ENCODE results near the gene MAP4K4. TPM values are rescaled to one million over a fixed set of nuclear protein-coding genes. Genes with fewer than 3 reads are reported as not detected.

The MAP4K4 gene
- total RNA-seq, 1 donor from 2014 or later, result 76.9 TPM

DNA sequence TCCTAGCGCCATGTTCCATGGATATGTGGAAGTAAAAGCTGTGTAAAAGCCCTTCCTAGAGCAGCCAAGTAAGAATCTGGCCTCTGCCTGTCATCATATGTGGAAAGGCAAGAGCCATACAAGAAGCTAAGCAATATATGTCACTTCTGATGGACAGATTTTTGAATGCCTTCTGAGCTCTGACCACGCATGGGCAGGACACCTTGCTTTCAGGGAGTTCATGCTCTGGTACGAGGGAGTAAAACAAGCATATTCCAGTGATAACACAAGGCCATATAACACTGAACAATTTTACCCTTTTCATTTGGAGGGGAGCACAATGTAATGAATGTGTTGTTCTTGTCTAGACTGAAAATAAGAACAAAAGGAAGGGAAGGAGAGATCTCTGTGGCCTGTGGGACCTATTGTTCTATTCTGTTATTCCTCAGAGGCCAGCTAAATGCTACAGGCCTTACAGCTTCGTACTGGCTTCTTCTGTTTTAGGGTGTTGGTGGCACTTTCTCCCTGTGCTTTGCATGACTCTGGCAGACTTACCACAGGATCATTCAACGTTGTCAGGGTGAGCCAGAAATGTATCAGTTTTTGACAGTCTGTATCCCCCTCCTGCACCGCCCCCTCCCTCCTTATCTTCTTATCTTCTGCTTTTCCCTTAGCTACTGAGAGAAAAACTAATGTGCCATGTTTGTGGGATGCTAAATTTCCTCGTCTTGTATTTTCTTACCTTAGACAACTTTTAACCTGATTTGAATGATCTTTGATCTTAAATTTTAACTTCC, 99.5 kb downstream of the MAP4K4 start:
- ATAC-seq (ENCODE audit: poor library complexity) (no peak), DNase-seq (no peak)
- intact Hi-C loops (cut with DNase I), result no loop called here

DNA sequence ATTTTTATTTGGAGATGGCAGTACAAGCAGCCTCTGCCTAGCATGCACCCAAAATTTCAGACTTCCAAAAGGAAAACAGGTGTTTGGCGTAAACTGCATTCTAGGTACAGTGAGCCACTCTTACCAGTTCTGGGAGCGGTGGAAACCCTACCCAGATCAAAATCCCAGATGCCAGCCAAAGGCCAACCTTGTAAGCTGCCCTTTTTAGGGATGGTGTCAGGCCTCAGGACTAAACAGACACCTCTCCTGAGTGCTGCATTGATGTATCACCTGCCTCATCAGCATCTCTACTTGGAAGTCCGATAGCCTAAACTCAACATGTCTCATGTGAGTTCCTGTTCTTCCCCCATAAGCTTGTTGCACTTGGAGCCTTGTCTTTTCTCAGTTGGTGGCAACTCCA, 104.0 kb downstream of the MAP4K4 start:
- intact Hi-C loops (cut with DNase I), result no loop called here

DNA sequence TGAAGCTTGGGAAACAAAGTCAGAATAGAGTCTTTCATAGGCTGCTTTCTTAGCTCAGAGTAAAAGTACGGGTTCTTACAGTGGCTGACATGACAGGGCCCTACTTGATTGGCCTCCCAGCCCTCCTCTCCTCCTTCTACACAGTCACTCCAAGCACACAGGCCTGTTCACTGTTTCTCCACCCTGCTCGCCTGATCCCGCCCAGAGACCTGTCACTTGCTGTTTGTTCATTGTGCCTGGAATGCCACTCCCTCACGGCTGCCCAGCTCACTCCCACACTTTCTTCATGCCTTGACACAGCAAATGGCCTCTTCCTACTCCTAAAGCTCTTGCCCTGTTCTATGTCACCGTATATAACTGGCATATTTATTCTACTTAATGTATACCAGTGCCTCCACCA, 104.8 kb downstream of the MAP4K4 start:
- DNase-seq, result no peak
- no peak for ATAC-seq (ENCODE audit: poor library complexity)
- intact Hi-C loops (cut with DNase I), result no loop called here

More for the DNA sequence above, 104.0 kb downstream of the MAP4K4 start:
- DNase-seq (no peak), ATAC-seq (ENCODE audit: poor library complexity) (no peak)

DNA sequence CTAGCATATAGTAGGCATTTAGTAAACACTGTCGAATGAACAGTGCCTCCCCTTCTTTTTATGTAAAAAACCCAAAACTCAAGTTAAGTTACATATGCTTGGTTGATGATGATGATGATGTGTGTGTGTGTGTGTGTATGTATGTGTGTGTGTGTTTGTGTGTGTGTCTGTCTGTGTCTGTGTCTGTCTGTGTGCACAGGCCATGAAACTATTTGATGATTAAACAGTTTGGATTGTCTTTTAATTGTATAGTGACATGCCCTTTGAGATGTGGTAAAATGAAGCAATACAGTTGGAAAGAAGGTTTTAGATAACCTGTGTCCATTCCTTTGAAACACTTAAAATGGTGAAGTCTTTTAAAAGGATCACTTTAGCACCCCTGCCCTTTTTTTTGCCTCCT, 105.6 kb downstream of the MAP4K4 start:
- ATAC-seq (ENCODE audit: poor library complexity), result no peak
- DNase-seq, result no peak
- intact Hi-C loops (cut with DNase I), result no loop called here

DNA sequence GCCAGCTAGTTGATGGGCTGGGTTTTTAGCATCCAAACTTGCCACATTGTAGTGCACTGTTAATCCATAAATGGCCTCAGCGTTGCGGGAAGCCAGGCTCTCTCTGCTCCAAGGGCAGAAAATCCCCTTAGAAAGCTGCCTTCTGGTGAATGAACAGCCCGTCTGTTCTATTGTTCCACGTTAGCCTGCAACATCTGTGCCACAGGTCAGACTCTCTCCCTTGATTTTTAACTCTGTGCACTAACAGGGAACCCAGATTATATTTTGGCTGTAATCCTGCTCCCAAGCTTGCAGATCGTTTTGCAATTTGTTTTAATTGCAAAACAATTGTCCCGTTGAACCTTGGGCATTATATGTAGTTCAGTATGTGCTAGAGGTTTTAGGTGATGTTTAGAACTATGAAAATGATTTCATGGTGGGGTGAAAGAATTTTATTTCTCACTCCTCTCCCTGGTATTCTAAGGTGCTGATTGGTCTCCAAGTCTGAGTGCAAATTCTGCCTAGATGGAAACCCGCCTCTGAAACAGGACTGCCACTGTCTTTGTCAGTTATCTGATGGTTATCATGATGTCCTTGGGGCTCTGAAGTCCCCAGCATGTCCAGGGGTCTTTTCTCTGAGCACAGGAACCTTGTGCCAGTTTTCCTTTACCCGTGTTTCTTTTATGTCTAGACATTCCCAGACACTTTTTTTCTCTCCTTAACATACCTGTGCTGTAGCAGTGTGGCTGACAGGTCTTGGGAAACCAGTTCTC, 106.6 kb downstream of the MAP4K4 start:
- ATAC-seq (ENCODE audit: poor library complexity), result no peak
- intact Hi-C loops (cut with DNase I), result no loop called here
- no peak for DNase-seq

DNA sequence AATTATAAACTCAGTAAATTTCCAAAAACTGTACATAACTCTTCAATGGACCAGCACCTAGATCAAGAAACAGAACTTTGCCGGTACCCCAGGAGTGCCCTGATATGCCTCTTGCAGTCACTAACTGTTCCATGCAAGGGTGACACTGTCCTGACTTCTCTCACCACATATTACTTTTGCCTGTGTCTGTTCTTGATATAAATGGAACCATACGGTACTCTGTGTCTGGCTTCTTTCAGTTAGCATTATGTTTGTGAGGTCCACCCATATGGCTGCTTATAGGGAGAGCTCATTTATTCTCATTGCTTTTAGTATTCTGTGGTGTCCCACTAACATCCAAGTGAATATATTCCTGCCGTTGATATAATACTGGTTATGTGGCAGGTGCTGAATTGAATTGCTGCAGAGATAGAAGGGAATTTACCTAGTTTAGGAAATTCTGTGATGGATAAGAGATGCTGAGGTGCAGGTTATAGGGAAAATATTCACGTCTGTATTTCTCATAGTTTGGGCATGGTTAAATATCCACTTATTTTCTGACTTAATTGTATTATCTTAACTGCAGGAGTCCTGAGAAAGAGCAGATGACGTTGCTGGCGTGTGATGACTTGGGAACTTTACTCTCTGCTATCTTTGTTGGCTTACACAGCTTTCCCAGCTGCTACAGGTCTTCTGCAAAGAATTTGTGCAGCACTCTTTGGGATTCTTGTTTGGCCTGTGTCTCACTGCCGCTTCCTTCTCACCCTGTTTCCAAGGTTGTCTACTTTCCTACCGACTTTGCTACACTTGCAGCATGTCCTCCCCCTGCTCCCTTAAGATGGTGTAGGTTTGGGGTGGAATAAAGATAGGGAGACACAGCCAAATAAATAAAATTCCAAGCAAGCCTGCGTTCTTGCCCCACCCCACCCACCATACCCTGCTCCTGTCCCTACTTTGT, 107.9 kb downstream of the MAP4K4 start:
- ATAC-seq (ENCODE audit: poor library complexity), result peak; percentile 72
- intact Hi-C loops (cut with DNase I), result no loop called here
- DNase-seq, result no peak

DNA sequence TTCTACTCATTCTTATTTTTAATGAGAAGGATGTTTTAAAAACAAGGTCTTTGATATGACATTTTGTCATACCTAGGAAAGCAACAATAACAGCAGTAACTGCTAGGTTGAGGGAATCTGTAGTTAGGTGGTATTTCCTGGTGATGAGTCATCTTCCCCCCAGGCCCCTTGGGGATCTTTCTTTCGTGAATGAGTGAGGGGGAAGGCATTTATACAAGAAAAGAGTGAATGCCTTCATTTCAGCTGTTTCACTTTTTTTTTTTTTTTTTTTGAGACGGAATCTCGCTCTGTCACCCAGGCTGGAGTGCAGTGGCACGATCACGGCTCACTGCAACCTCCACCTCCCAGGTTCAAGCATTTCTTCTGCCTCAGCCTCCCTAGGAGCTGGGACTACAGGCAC, 108.6 kb downstream of the MAP4K4 start:
- intact Hi-C loops (cut with DNase I), result no loop called here

DNA sequence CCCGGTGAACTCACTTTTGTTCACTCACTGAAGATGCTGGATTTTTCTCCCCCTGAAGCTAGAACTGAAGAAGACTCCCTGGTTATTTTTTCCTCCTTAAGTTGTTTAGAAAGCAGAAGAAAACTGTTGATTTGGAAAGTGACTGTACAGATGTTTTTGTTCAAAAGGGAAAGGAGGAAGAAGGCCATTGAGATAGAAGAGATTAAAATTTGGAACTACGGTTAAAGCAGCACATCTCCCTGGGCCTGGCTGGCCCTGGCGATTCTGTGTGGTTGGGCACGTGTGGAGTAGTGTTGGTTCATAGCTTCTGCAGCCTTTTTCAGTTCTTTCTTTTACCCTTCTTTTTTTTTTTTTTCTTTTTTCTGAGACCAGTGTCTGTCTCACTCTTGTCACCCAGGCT, 109.2 kb downstream of the MAP4K4 start:
- DNase-seq, result no peak
- intact Hi-C loops (cut with DNase I), result no loop called here

More for the DNA sequence above, 108.6 kb downstream of the MAP4K4 start:
- DNase-seq (no peak), ATAC-seq (ENCODE audit: poor library complexity) (peak; percentile 17)

DNA sequence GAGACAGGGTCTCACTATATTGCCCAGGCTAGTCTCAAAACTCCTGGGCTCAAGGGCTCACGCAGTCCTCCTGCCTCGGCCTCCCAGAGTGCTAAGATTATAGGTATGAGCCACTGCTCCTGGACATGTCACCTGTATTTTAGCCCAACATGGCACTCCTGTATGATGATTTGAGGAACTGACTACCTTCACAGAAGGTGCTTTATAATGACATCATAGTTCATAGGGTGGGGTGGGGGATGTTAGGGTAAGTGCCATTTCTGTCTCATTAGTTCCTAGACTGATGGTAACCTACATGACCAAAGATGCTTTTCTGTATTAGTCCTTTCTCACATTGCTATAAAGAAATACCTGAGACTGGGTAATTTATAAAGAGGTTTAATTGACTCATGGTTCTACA, 109.7 kb downstream of the MAP4K4 start:
- ATAC-seq (ENCODE audit: poor library complexity) (no peak), DNase-seq (no peak)
- intact Hi-C loops (cut with DNase I), result no loop called here

More for the DNA sequence above, 109.2 kb downstream of the MAP4K4 start:
- ATAC-seq (ENCODE audit: poor library complexity), result peak; percentile 50

DNA sequence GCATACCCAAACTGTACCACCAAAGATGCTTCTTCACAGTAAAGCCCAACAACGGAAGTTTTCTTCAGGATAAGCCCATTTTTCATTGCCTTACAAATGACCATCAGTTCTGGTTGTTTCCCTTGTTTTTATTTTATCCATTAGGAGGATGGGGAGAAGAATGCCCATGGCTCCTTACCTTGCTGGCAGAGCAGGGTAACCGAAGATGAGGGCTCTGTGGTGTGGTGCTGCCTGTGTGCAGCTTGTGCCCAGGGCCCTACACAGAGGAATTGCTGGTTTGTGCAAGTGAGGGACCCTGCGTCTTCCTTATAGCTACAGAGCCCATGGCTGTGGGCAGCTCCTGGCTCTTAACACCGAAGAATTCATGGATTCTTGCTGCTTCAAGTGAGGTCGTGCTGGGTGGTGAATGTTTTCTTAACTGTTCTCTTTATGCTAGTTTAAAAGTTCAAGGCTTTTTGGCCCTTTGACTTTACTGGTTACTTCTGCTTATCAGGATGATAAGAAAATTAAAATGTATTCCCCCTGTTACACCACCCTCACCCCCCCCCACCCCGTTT, 110.6 kb downstream of the MAP4K4 start:
- intact Hi-C loops (cut with DNase I), result no loop called here
- ATAC-seq (ENCODE audit: poor library complexity), result no peak
- DNase-seq, result no peak

DNA sequence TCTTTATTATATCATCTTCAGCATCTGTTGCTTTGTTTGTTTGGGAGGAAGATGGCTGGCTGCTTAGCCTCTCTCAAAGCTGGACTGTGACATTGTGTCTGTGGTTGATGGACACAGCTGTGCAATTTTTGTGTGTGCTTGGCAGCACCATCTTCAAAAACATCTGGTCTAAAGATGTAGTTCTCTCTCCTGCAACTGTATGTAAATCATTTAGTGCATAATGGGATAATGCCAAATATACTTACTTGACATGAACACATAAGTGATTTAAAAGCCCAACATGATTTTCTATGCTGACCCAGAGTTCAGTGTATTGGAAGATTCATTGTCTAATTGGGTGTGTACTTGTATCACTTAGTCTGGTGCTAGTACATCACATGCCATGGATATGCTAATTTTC, 112.2 kb downstream of the MAP4K4 start:
- no peak for DNase-seq
- intact Hi-C loops (cut with DNase I), result no loop called here
- ATAC-seq (ENCODE audit: poor library complexity), result no peak

DNA sequence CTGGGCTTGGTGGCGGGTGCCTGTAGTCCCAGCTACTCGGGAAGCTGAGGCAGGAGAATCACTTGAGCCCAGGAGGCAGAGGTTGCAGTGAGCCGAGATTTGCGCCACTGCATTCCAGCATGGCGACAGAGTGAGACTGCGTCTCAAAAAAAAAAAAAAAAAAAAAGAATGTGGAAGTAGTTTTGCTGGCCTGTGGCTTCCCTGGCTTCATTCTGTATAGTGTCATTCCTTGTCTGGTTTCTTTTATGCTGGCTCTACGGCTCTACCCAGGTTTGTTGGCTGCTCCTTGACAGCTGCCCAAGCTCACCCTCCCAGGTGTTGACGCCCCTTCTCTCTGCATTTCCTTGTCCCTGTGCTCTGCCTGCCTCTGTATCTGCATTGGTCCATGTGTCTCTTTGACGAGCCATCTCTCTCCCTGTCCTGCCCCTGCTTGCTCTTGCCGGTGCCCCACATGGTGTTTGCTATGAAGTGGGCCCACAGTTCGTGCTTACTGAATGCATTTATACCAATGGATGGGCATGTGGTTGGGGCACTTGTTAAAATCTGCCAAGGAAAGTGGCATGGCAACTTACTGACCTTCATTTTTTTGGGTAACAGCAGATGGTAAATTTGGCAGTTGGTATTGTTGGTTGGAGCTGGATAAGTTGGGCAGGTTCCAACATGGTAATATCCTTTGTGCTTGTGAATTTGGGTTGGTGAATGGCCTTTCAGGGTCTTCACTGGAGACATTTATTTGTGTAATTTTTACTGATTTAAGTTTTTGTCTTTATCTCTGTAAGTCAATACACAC, 113.9 kb downstream of the MAP4K4 start:
- intact Hi-C loops (cut with DNase I), result no loop called here
- ATAC-seq (ENCODE audit: poor library complexity) (no peak), DNase-seq (no peak)

DNA sequence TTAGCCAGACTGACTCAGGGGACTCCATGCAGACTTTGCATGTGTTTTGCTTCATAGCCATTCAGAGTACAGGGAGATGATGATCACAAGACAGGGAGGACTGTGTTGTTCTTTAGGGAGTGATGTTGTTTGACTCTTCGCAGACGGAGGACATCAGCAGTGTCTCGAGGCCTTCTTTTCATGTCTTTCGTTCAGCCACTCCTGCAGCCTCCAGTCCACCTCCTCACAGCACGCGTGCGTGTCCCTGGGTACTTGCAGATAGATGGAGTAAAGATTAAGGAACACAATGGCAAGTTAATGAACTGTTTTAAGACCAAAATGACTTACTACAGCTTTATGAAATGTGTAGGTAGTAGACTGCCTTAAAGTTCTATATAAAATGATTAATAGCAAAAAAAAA, 114.7 kb downstream of the MAP4K4 start:
- ATAC-seq (ENCODE audit: poor library complexity), result no peak
- no peak for DNase-seq
- intact Hi-C loops (cut with DNase I), result no loop called here

DNA sequence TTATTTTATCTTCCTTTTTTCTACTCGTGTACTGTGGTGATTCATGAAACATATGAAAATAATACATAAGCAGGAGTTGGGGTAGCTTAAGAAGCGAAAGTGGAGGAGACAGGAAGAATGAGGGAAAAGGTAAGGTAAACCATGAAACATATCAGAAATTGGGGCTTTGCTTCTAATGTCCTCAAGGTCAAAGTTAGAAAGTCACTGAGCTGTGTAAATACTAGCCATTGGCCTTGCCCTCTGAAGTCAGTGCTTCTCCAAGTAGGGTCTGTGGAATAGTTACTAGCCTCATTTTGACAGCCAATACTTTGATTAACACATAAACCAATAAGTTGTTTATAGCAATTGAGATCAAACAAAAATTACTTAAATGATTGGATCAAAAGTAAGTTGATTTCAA, 117.2 kb downstream of the MAP4K4 start:
- intact Hi-C loops (cut with DNase I), result no loop called here
- DNase-seq (no peak), ATAC-seq (ENCODE audit: poor library complexity) (no peak)

DNA sequence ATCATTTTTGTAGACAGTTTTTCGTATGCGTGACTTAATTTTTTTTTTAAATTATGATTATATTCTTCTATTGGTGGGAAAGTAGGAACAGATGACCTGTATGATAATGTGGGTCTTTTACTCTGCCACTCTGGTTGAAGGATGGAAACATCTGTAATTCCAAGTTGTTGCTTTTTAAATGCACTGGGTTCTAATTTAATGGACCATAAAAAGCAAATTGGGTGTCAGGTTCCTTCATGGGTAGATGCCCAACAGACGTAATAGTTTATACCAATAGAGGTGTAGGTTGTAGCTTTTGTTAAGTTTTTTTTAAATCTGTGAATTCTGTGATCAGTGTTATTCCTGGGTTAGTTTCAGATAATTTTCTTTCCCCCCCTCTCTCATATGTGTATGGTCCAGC, 117.6 kb downstream of the MAP4K4 start:
- DNase-seq, result no peak
- intact Hi-C loops (cut with DNase I), result no loop called here
- ATAC-seq (ENCODE audit: poor library complexity), result no peak

DNA sequence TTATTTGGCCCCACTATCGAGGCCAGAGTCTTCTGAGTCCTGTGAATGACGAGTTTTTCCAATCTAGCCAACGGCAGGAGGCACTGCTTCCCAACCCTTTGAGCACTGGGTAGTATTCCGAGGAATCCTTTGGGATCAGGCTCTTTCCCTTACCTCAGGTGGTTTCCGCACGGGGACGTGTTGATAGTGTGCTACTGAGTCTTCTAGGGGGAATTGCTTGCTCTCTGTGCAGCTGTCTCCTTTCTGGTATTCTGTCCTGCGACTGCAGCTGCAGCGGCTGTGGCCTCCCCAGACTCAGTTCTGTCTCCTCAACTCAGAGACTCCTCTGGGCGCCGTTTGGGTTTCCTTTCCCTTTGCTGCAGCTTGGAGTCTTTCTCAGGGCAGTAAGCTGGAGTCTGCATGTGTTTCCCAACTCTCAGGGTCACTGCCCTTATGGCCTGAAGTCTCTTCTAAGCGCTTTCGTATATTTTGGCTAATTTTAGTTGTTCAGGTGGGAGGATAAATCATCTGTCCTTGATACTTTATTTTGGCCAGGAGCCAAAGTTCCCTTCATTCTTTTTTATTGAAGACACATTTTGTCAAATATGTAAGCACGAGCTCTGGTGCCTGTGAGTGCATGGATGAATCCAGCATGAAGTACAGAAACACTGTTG, 118.4 kb downstream of the MAP4K4 start:
- DNase-seq, result no peak
- intact Hi-C loops (cut with DNase I), result no loop called here
- ATAC-seq (ENCODE audit: poor library complexity), result peak; percentile 42

DNA sequence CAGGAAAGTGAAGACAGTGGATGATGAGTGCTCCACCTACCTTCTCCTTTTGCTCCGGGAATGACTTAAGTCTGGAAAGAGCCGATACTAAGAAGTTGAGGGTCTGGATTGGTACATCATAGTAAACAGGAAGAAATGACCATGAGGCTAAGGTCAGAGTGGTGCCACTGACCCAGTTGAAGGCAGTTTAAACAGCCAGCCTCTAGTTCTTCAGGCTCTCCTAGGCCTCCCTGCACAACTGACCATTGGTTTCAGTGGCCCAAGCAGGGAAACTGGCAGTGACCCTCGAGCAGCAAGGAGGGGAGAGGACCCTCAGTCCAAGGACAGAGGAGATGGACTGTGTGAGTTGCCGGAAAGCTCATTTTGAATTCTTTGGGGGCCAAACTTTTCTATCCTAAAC, 119.1 kb downstream of the MAP4K4 start:
- DNase-seq (no peak), ATAC-seq (ENCODE audit: poor library complexity) (no peak)
- intact Hi-C loops (cut with DNase I), result no loop called here

DNA sequence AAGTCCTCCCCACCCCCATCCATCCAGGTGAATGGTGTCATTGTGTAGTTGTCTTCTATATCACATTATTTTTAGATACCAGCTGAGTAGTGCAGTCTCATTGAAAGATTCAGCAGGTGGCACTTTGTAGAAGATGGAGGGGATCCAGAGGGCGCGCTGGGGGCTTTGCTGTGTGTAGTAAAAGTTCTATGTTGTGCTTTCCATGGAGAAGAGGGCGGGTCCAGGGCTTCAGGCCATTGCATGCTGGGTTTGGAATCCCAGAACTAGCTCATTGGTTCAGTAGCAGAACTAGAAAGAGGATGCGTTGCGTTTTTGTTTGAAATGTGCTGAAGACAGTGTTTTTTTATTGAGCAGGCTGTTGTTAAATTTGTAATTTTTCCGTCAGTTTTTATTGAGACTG, 120.0 kb downstream of the MAP4K4 start:
- DNase-seq, result no peak
- no peak for ATAC-seq (ENCODE audit: poor library complexity)
- intact Hi-C loops (cut with DNase I), result no loop called here
